Stimulated activated CD8-positive, alpha-beta memory T cell treated with anti-CD3 and anti-CD28 coated beads, Interleukin-4, amount 100 ng/mL, for 1 hour (primary cell): Measurements from ENCODE around the gene AIG1.
"Not testable (repeated sequence)": the region's sequence is repeated elsewhere in the genome, so short reads cannot be mapped to it uniquely, and the experiment has no call there.

Experiments used
- DNase-seq, 2 donors: peaks; one replicate each; pipeline ENCODE4 v3.0.0-alpha.2; 2020; ENCODE audit warnings: low read depth in 2 of 2, low spot score in 1 of 2

The AIG1 gene

DNA sequence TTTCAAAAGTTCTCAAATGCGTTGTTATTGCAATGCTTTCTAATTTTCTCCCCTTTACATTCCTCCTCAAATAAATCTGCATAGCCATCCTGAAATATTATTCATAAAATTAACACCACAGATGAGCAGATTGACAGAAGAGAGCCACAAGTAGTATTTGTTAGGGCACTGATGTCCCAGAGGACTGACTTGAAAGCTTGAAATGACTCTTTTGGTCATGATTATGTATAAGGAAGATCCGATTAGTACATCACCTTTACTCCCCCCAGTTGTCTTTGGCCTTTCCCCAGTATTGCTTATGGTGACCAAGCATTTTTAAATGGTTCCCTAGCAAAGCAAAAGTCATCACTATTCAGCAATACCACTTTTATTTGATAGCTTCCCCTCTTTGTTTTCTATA lies 202.2 kb downstream of the AIG1 start:
- no peak for DNase-seq

DNA sequence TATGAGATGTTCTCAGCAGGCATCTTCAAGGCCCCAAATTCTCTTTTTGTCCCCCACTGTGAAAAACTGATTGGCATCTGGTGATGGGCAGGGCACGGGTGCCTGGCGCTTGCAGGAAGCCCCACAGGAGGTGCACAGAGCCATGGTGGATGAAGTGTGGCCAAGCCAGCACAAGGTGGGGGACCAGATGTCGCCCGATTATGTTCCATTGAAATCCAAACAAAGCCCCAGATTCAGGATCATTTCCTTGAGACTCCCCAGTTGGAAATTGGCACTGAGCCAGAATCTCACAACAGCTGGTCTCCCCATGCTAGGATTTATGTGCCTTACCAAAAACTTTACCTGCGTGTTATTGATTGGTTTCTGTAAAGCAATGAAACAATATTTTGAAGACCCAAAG lies 203.7 kb downstream of the AIG1 start:
- no peak for DNase-seq

DNA sequence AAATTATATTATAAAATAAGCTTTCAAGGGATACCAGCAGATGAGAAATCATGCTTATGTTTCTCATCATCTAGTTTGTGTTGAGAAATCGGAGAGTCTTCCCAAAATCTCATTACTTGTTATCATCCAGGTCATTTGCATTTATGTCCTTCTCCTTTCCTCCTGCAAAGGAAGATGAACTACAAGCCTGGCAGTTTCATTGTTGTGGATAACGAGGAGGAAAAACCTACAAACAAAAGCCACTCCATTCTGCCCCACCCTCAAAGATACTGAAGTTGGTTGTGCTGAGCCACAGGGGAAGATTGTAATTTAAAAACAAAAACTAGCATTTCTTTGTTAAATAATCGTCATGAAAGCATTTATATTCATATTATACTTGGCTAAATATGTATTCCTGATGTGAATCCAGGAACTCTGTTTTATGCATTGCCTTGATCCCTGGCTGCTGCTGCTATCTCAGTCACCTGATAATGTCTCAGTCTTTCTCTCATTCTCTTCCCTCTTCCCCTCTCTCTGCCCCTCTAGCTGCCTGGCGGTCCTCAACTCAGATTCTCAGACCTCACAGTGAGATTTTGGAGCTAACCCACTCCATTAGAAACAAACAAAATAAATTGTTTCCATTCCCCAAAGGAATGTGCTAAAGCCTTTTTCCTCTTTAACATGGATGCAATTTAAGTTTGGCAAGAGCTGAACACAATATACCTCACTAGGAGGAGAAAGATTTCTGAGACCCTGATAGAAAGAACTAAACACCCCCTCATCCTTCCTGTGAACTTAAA lies 204.5 kb downstream of the AIG1 start:
- no peak for DNase-seq

DNA sequence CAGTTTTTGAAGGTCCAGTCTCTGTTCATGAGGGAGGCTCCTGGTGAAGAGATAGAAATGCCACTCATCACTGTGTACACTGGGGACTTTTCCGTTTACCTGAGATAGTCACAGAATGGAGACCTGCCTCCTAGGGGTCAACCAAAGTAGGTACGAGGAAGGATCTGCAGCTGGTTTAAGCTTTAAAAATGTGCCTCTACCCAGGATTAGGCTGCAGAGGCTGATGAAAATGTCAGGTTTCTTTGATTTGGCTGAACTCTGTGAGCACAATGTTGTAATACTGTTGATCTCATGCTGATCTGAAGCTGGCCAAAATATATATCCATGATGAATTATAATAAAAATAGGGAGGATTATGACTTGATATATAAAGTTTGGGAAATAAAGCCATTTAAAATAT lies 207.1 kb downstream of the AIG1 start:
- DNase-seq, result no peak

DNA sequence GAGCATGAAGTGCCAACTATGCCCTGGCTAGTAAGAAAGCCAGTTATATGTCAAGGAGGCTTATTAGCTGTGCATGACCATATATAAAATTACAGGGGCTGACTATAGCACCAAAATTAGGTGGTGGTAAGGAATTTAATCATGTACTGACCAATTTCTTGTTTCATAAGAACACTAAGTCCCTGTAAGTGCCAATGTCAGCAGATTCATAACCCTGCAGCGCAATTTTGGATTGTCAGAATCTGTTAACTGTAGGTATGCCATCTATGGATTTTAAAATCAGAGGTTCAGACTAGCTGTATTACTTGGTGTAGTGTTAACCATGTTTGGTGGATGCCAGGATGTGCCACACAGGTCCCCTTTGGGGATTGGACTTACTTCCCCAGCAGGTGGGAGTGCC lies 207.8 kb downstream of the AIG1 start:
- no peak for DNase-seq

DNA sequence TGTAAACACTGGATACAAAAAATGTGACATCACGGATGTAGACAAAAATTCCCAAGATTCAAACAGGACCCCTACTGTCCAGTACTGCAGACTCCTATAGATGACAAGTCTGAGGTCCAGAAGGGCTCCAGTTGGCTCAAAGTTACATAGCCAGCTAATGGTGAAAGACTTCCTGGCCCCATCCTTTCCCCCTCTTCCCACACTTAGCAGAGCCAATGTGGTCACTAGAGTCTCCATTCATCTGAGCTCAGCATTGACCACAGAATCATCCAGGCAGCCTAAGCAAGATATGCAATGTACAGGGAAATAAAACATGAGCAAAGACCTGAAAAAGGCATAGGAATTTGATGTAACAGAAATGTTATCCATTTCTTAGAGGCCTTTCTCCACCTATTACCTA lies 209.3 kb downstream of the AIG1 start:
- no peak for DNase-seq

DNA sequence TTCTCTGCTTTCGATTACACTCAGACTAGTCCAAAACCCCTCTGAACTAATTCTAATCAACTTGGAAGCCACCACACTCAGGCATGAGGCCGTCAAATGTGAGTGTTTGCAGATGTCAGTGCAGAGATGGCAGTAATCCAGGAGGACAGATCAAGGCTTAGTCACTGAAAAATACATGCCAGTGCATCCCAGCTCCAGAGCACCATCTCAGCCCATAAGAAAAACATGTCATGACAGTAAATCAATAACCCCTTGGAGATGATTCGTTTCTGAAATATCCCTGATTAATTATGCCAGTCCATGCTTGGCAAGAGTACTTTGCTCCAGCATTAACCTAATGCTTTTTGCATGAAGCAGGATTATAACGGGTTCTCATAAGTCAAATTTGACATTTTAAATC lies 210.3 kb downstream of the AIG1 start:
- no peak for DNase-seq

DNA sequence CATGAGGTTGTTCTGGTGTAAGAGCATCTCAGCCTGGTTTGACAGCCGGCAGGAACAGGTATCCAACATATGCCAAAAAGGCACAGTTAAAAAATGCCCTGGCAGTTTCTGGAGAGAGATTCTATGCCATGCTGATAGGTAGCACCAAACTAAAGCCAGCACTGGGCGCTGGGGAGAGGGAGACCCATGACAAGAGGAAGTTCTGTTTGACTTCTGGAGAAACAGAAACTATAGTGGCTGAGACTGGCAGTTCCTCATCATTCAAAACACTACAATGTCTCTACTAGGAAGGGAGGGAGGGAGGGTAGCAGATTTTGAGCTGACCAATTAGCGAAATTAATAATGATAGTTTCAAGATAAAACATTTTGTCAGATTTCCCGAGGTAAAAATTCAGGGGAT lies 215.7 kb downstream of the AIG1 start:
- no peak for DNase-seq

DNA sequence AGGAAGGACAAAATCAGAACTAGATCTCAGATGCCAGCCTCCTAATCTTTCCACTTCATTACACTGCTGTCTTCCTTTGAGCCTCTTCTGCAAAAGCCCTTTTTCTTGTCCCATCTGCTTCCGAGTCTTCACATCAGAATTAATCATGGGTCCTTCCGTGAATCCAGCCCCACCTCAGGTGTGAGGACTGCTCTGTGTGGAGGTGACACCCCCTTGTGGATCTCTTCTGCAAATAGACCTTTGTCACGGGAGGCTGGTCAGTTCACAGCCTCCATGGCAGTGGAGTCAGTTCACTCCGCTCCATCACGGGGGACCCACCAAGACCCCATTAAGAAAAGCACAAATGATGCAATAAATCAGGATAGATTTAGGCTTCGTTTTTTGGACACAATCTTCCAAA lies 218.7 kb downstream of the AIG1 start:
- no peak for DNase-seq

DNA sequence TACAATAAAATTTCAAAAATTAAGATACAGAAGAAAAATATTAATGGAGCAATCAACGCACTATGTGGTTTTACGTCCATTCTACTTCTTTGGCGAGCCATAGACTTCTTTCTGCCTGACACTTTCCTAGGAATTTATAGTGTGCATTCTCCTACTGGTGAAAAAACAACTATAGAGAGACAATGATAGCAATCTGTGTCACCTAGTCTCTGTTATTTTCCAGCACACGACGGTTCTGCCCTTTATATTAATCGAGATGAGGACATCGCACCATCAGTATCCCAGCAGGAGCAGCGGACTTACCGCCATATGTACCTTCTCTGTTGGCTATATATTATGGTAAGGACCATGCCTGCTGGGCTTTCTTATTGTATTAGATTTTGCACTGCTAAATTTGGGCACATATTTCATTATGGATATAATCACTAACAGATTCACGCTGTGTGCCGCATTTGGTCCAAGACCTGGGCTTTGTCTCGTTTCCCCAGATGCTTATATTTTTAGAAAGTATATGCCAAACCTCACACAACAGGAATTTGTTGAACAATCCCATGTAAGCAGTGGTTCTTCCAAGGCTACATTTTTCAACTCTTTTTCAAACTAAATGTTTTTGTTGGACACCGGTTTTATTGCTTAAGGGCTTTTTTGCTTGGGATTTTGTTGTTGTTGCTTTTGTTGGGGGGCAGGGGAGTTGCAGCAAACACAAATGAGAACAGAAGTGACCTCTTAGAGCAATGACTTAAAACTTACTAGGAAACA lies 223.4 kb downstream of the AIG1 start:
- no peak for DNase-seq

DNA sequence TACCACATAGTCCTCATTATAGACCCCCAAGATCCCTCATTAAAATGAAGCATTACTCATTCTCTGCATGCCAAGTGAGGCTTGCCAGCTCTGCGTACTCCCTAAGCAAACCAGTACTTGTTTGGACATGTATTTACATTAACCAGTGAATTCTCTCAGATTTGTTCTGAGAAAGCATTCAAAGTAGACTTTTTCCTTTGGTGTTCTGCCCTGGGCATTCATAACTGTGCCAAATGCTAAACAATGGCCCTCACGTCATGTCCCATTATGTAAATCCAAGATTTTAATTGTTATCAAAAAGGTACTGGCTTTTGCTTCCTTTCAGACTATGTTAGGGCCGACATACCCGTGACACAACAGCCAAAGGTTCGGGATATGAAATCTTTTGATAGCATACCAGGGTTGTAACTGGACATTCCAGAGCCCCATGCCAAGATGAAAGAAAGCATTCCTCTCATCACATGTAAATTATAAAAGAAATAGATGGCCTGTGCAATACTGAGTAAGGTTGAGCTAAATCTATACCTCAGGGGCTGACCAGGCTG lies 225.6 kb downstream of the AIG1 start:
- no peak for DNase-seq

DNA sequence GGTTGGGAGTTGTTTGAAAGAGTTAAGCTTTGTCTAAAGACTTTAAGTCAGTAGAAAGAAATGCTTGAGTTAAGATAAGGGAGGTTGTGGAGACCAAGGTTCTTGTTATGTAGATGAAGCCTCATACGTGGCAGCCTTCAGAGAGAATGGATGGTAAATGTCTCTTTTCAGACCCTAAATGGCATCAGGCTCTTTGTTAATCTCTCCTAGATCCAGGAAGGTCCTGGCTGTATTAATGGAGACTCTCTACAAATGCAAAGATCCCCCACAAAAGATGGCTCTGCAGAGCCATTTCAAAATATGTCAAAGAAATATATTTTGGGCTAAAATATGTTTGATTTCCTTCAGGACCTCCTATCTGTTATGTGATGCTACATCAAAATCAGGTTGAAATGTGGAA lies 228.2 kb downstream of the AIG1 start:
- DNase-seq, result no peak

DNA sequence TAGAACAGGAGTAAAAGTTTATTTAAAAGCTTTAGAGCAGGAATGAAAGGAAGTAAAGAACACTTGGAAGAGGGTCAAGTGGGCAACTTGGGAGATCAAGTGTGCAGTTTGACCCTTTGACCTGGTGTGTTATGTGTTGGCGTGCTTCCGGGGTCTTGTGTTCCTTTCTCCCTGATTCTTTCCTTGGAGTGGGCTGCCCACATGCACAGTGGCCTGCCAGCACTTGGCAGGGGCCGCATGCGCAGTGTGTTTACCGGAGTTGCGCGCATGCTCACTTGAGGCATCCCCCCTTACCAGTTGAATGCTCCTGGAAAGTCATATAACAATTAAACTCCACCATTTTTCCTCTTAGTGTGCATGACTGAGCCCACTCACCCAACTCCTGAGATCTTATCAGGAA lies 229.5 kb downstream of the AIG1 start:
- no peak for DNase-seq

DNA sequence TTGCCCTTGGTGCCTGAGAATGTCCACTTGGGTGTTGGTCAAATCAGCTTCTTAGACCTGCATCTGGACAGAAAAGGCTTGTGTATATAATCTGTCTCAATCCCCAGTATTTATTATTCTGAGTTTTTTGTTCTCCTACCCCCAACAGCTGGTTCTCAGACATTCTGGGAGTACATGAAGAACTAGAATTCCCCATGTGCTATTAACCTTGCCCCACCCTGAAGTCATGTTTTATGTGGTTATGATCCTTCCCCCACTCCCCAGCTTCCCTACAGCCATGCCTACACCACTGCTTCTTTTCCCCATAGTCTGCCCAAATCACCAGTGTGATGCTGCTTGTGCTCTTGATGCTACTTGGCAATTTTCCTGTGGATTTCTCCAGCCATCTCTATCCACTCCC lies 232.8 kb downstream of the AIG1 start:
- no peak for DNase-seq

DNA sequence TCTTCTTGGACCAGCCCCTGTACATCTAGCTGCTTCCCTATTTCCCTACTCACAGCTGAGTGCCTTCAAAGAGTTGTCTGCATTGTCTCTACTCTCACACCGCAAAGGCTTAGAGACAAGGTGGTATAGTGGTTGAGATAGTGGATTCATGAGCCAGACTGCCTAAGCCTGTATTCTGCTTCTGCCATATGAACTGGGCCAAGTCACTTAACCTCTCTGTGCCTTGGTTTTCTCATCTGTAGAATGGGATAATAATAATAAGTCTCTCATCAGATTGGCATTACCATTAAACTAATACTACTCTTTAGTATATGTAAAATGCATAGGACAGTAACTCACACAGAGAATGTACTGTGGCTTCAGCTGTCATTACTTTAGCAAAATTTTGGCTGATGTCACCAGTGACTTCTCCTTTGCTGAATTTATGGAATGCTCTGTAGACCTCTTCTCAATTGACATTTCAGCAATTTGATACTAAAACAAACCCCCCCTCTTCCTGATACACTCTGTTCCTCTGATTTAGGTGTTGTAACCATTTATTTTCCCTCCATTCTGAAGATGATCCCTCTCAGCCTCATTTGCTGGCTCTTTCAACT lies 233.7 kb downstream of the AIG1 start:
- no peak for DNase-seq

DNA sequence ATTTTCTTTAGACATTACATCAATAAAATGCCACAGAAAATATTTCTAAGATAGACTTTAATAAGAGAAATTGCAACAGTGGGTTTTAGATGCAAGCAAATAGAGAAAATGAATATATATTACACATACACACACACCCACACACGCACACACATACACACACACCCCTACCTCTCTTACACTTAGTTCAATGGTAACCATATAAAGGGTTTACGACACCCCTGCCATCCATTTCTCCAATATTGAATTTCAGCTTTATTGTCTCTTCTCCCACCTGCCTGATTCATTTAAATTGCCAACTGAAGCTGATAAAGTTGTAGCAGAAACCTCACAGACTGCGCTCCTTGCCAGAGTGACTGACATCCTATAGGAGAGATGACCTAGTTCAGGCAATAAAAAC lies 235.2 kb downstream of the AIG1 start:
- no peak for DNase-seq

DNA sequence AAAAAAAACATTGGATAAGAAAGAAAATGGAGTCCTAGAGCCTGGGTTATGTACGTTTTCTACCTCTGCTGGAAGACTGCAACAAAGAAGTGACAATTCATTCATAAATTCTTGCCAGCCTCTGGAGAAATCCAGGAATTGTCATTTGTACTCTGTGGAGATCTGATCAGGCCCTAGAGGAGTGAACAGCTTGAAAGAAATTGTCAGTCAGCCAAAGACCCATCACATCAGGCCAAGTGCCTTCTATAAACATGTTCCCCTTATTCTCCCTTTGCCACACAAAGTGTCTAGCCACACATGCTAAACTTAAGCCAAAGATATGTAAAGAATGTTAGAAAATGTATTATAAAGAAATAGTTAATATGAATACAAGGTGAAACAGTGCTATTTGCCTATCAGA lies 237.4 kb downstream of the AIG1 start:
- DNase-seq, result no peak

DNA sequence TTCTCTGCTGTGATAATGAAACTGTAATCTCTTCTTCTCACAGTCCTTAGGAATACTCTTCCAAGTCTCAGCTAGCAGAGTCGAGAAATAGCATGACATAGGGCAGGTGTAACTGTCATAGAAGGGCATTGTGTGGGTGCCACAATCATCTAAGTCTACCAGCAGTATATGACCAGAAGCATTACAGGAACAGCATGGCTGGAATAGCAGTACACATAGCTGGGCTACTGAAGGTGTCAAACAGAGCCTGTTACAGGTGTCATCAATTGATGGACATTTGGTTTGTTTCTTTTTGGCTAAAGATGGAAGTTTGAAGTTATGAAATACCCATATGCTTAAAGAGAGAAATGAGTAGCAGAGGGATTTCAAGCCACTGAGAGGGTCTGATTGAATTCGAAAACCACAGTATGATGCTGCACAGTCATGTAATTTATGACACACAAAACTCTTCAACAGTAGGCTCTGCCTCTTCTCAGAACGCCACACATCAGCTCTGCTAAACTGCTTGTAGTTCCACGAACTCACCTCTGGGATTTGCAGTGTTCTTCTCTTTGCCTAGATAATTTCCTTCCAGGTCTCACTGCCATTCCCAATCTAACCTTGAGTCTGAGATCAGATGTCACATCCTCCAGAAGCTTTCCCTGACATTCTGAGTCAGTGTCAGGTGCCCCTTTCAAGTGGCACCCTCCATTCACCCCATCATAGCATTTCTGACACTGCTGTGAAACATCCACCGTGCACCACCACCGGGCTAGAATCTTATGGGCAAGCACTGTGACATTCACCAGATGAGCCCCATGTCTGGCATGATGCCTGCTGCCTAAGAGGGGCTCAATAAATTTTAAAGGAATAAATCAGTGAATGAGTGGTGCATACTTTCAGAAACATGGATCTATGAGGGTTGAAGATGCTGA lies 238.8 kb downstream of the AIG1 start:
- DNase-seq, result no peak

DNA sequence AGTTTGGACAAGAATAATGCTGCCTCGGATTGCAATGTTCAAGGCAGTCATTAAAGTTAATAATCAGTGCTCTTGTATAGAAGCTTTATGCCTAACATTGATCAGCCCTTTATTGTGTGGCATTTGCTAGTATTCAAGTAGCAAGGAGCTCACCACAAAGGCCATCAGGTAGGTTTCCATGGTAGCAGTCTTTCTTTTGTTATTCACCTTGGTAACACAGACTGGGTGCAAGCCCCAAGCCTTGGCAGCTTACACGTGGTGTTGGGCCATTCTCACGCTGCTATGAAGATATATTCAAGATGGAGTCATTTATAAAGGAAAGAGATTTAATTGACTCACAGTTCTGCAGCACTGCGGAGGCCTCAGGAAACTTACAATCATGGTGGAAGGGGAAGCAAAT lies 240.5 kb downstream of the AIG1 start:
- DNase-seq, result no peak

DNA sequence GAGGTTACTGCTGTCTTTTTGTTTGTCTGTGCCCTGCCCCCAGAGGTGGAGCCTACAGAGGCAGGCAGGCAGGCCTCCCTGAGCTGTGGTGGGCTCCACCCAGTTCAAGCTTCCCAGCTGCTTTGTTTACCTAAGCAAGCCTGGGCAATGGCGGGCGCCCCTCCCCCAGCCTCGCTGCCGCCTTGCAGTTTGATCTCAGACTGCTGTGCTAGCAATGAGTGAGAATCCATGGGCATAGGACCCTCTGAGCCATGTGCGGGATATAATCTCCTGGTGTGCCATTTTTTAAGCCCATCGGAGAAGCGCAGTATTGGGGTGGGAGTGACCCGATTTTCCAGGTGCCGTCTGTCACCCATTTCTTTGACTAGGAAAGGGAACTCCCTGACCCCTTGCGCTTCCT lies 247.1 kb downstream of the AIG1 start:
- DNase-seq, result not testable (repeated sequence)

DNA sequence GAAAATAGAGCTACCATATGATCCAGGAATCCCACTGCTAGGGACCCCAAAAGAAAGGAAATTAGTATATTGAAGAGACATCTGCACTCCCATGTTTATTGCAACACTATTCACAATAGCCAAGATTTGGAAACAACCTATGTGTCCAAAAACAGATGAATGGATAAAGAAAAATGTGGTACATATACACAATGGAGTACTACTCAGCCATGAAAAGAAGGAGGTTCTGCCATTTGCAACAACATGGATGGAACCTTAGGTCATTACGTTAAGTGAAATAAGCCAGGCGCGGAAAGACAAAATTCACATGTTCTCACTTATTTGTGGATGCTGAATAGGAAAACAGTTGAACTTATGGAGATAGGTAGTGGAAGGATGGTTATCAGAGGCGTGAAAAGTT lies 252.5 kb downstream of the AIG1 start:
- no peak for DNase-seq
